ENCODE data around the gene NAP1L1.

Gene NAP1L1

GRCh38 chr12:76042147-76042546 lies 42.3 kb downstream of the NAP1L1 start:
- peak; percentile 47 for DNase-seq (ENCODE audit: low read depth)
- no peak for TF ChIP-seq CTCF (conservative IDR thresholded peaks at IDR 0.05; ENCODE audit: control insufficient read depth, insufficient read depth, low read depth, low read length)
- H3K4me3 ChIP-seq (ENCODE audit: control insufficient read depth, low read depth, low read length): no peak overlapping the region

GRCh38 chr12:76041406-76041805 lies 43.1 kb downstream of the NAP1L1 start:
- DNase-seq (ENCODE audit: low read depth): no peak
- no peak for TF ChIP-seq CTCF (conservative IDR thresholded peaks at IDR 0.05; ENCODE audit: control insufficient read depth, insufficient read depth, low read depth, low read length)
- no peak overlapping the region for H3K4me3 ChIP-seq (ENCODE audit: control insufficient read depth, low read depth, low read length)

GRCh38 chr12:76040461-76040860 lies 44.0 kb downstream of the NAP1L1 start:
- DNase-seq (ENCODE audit: low read depth): no peak
- TF ChIP-seq CTCF (conservative IDR thresholded peaks at IDR 0.05; ENCODE audit: control insufficient read depth, insufficient read depth, low read depth, low read length): no peak
- H3K4me3 ChIP-seq (ENCODE audit: control insufficient read depth, low read depth, low read length): no peak overlapping the region

- DNase-seq (ENCODE audit: low read depth): no peak
- TF ChIP-seq CTCF (conservative IDR thresholded peaks at IDR 0.05; ENCODE audit: control insufficient read depth, insufficient read depth, low read depth, low read length): no peak
- H3K4me3 ChIP-seq (ENCODE audit: control insufficient read depth, low read depth, low read length): no peak overlapping the region
Observed at GRCh38 chr12:76038176-76038575, 46.3 kb downstream of the NAP1L1 start.

- TF ChIP-seq CTCF (conservative IDR thresholded peaks at IDR 0.05; ENCODE audit: control insufficient read depth, insufficient read depth, low read depth, low read length): peak; percentile 88
- no peak overlapping the region for H3K4me3 ChIP-seq (ENCODE audit: control insufficient read depth, low read depth, low read length)
- peak; percentile 91 for DNase-seq (ENCODE audit: low read depth)
Observed at GRCh38 chr12:76037130-76038103, 47.1 kb downstream of the NAP1L1 start.

GRCh38 chr12:76035045-76035444 lies 49.4 kb downstream of the NAP1L1 start:
- no peak for TF ChIP-seq CTCF (conservative IDR thresholded peaks at IDR 0.05; ENCODE audit: control insufficient read depth, insufficient read depth, low read depth, low read length)
- no peak for DNase-seq (ENCODE audit: low read depth)
- H3K4me3 ChIP-seq (ENCODE audit: control insufficient read depth, low read depth, low read length): no peak overlapping the region

Data from fibroblast of mammary gland (primary cell).